ENCODE data around the gene TNFRSF19. TPM values are rescaled to one million over a fixed set of nuclear protein-coding genes. Genes with fewer than 3 reads are reported as not detected.

TNFRSF19 gene
- total RNA-seq, 1 experiment from 2014 or later, result 0.54 TPM

DNA sequence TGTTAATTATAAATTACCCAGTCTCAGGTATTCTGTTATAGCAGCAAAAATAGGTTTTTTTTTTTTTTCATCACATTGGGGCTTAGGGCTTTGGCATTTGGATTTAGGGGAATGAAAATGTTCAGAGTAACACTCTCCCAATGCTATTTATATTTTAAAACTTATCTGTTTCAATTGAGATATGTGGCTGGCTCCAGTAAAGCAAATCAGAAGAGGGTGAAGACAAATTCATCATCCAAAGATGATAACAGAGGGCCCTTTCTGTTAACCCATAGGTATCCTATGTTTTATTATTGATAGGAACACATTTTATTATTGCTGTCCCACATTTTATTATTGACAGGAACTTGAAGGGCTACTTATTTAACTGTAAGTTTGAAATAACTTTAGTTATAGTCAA, 20.5 kb upstream of the TNFRSF19 start:
- in situ Hi-C loops (cut with HindIII; ENCODE audit: low pct_unique_long_range_greater_than_20kb, low sequenced_read_pairs) (no loop called here), intact Hi-C loops (cut with micrococcal nuclease; ENCODE audit: unreplicated experiment) (no loop called here)
- Histone ChIP-seq H3K9me3 (ENCODE audit: control insufficient read depth, insufficient read depth, low read depth, low read length) (no peaks in the 10 kb centered on the region), H3K27ac (ENCODE audit: low read length) (no peak overlapping the region), H3K4me1 (ENCODE audit: control insufficient read depth, insufficient read depth, low read length) (no peaks in the 10 kb centered on the region), H3K4me3 (ENCODE audit: low read depth in 2 of 2, low read length in 2 of 2) (no peak overlapping the region), H3K27me3 (ENCODE audit: control insufficient read depth, insufficient read depth, low read length) (peaks cover 3% of the 10 kb centered on the region; the same call in 1 of the 2 replicates), H3K36me3 (ENCODE audit: control insufficient read depth, insufficient read depth, low read length) (no peaks in the 10 kb centered on the region)
- ChIA-PET POLR2A (no interaction called here), CTCF (no interaction called here)
- BruUV-seq (replicated peaks), result no TSS peak
- TF ChIP-seq, protein P1, sequence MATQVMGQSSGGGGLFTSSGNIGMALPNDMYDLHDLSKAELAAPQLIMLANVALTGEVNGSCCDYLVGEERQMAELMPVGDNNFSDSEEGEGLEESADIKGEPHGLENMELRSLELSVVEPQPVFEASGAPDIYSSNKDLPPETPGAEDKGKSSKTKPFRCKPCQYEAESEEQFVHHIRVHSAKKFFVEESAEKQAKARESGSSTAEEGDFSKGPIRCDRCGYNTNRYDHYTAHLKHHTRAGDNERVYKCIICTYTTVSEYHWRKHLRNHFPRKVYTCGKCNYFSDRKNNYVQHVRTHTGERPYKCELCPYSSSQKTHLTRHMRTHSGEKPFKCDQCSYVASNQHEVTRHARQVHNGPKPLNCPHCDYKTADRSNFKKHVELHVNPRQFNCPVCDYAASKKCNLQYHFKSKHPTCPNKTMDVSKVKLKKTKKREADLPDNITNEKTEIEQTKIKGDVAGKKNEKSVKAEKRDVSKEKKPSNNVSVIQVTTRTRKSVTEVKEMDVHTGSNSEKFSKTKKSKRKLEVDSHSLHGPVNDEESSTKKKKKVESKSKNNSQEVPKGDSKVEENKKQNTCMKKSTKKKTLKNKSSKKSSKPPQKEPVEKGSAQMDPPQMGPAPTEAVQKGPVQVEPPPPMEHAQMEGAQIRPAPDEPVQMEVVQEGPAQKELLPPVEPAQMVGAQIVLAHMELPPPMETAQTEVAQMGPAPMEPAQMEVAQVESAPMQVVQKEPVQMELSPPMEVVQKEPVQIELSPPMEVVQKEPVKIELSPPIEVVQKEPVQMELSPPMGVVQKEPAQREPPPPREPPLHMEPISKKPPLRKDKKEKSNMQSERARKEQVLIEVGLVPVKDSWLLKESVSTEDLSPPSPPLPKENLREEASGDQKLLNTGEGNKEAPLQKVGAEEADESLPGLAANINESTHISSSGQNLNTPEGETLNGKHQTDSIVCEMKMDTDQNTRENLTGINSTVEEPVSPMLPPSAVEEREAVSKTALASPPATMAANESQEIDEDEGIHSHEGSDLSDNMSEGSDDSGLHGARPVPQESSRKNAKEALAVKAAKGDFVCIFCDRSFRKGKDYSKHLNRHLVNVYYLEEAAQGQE (IDR thresholded peaks at IDR 0.05; ENCODE audit: insufficient read depth in 1 of 2, low read depth in 2 of 2, low read length in 1 of 2), result no peak
- no peak for TF ChIP-seq SIN3A (IDR thresholded peaks at IDR 0.05; ENCODE audit: borderline replicate concordance, insufficient read depth, low read depth, low read length)
- no peak for TF ChIP-seq TCF7L2 (IDR thresholded peaks at IDR 0.05; ENCODE audit: low read depth, low read length)
- no peak for TF ChIP-seq POLR2AphosphoS5 (IDR thresholded peaks at IDR 0.05; ENCODE audit: low read depth, low read length)
- TF ChIP-seq, protein P2, sequence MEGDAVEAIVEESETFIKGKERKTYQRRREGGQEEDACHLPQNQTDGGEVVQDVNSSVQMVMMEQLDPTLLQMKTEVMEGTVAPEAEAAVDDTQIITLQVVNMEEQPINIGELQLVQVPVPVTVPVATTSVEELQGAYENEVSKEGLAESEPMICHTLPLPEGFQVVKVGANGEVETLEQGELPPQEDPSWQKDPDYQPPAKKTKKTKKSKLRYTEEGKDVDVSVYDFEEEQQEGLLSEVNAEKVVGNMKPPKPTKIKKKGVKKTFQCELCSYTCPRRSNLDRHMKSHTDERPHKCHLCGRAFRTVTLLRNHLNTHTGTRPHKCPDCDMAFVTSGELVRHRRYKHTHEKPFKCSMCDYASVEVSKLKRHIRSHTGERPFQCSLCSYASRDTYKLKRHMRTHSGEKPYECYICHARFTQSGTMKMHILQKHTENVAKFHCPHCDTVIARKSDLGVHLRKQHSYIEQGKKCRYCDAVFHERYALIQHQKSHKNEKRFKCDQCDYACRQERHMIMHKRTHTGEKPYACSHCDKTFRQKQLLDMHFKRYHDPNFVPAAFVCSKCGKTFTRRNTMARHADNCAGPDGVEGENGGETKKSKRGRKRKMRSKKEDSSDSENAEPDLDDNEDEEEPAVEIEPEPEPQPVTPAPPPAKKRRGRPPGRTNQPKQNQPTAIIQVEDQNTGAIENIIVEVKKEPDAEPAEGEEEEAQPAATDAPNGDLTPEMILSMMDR (IDR thresholded peaks at IDR 0.05), result no peak
- DNase-seq (ENCODE audit: low read depth, low spot score) (no peak), ATAC-seq (no peak)

DNA sequence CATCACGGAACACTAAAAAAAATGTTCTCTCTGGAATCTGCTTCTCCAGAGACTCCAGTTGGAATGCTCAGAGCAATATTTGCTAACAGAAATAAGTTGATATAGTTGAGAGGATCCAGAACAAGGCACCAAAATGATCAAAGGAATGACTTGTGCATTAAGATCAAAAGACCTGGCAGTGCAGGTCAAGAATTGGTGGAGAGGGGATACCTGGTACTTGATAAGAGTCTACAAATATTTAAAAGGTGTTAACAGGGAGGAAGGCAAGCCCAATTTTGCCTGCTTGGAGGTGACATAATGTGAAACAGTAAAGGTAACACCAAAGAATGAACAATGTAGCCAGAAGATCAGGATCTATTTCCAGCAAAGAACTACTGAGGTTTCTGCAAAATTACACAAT, 20.0 kb upstream of the TNFRSF19 start:
- intact Hi-C loops (cut with micrococcal nuclease; ENCODE audit: unreplicated experiment), result no loop called here
- ChIA-PET POLR2A (no interaction called here), CTCF (no interaction called here)
- no peak for DNase-seq (ENCODE audit: low read depth, low spot score)
- Histone ChIP-seq H3K4me3 (ENCODE audit: low read depth in 2 of 2, low read length in 2 of 2) (no peak overlapping the region), H3K36me3 (ENCODE audit: control insufficient read depth, insufficient read depth, low read length) (no peaks in the 10 kb centered on the region), H3K9me3 (ENCODE audit: control insufficient read depth, insufficient read depth, low read depth, low read length) (no peaks in the 10 kb centered on the region), H3K27me3 (ENCODE audit: control insufficient read depth, insufficient read depth, low read length) (peaks cover 3% of the 10 kb centered on the region; the same call in 1 of the 2 replicates), H3K27ac (ENCODE audit: low read length) (no peak overlapping the region), H3K4me1 (ENCODE audit: control insufficient read depth, insufficient read depth, low read length) (no peaks in the 10 kb centered on the region)
- no peak for ATAC-seq
- no TSS peak for BruUV-seq (replicated peaks)
- in situ Hi-C loops (cut with HindIII; ENCODE audit: low pct_unique_long_range_greater_than_20kb, low sequenced_read_pairs), result no loop called here
- TF ChIP-seq, protein P2 (IDR thresholded peaks at IDR 0.05), result no peak
- TF ChIP-seq POLR2AphosphoS5 (IDR thresholded peaks at IDR 0.05; ENCODE audit: low read depth, low read length) (no peak), TCF7L2 (IDR thresholded peaks at IDR 0.05; ENCODE audit: low read depth, low read length) (no peak), SIN3A (IDR thresholded peaks at IDR 0.05; ENCODE audit: borderline replicate concordance, insufficient read depth, low read depth, low read length) (no peak)
- TF ChIP-seq, protein P1 (IDR thresholded peaks at IDR 0.05; ENCODE audit: insufficient read depth in 1 of 2, low read depth in 2 of 2, low read length in 1 of 2), result no peak

Data from Panc1 (cell line).